Measurements from ENCODE around the gene RDH12. TPM values are rescaled to one million over a fixed set of nuclear protein-coding genes. Genes with fewer than 3 reads are reported as not detected.

RDH12 gene
- total RNA-seq, 1 experiment from 2014 or later = not detected

DNA sequence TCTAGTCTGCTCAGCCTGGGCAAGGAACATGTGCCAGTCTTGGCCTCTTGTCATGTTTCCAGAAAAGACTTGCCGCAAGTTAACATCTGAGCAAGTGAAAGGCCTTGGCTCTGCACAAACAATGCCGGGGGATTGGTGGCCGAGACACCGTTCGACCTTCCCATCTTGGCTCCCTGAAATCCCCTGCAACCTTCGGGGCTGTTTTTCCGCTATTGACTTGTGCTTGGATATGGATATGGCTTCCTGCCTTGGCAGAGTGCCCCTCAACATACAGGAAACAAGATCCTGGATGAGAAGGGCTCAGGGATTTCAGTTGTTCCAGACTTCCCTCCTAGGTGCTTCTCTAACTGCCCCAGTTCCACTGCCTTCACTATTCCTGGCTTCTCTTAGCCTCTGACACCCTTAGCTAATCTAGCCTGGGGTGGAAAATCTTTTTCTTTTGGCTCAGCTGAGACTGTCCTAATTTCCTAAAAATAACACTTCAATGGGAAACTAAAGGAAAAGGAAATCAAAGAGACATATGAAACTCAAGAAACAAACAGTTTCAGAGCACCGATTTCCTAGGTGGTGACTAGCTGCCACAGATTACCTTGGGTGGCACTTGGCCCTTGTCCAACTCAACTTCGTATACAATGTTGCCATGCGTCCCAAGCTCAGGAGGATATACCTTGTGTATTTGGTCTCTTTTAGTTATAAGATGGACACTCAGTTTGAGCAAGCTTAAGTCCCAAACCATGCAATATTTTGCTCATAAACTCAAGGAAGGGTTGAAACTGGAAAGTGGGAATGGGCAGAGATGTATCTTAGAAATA is 33.9 kb downstream of the RDH12 start:
- no peaks in the 10 kb centered on the region for H3K9me3 Mint-ChIP-seq (ENCODE audit: unreplicated experiment)

DNA sequence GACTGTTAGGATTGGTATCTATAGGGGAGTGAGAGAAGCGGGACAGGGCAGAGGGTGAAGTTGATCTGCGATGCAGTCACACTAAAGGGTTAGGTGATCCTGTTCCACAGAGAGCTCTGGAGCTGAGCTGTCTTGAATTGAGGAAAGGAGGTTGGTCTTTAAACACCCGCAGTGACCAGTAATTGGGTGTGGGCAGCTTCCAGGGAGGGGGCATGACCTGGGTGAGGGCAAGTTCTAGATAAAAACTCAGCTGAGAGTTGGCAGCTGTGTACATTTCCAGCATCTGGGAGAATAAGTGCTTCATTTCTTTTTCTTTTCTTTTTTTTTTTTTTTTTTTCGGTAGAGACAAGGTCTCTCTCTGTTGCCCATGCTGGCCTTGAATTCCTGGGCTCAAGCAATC is 35.1 kb downstream of the RDH12 start:
- POLR2A ChIA-PET = no interaction called here
- CTCF ChIA-PET = no interaction called here
- BruUV-seq (replicated peaks) = no TSS peak

More for the DNA sequence above, 33.9 kb downstream of the RDH12 start:
- H3K27ac Mint-ChIP-seq (ENCODE audit: unreplicated experiment) = no peak overlapping the region
- no peaks in the 10 kb centered on the region for H3K36me3 Mint-ChIP-seq (ENCODE audit: insufficient read depth, unreplicated experiment)
- POLR2A ChIA-PET = no interaction called here
- no peaks in the 10 kb centered on the region for H3K27me3 ChIP-seq (replicated peaks; ENCODE audit: control insufficient read depth, insufficient read depth, low read length)
- TF ChIP-seq, protein P1, sequence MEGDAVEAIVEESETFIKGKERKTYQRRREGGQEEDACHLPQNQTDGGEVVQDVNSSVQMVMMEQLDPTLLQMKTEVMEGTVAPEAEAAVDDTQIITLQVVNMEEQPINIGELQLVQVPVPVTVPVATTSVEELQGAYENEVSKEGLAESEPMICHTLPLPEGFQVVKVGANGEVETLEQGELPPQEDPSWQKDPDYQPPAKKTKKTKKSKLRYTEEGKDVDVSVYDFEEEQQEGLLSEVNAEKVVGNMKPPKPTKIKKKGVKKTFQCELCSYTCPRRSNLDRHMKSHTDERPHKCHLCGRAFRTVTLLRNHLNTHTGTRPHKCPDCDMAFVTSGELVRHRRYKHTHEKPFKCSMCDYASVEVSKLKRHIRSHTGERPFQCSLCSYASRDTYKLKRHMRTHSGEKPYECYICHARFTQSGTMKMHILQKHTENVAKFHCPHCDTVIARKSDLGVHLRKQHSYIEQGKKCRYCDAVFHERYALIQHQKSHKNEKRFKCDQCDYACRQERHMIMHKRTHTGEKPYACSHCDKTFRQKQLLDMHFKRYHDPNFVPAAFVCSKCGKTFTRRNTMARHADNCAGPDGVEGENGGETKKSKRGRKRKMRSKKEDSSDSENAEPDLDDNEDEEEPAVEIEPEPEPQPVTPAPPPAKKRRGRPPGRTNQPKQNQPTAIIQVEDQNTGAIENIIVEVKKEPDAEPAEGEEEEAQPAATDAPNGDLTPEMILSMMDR (IDR thresholded peaks at IDR 0.05; ENCODE audit: insufficient read depth in 1 of 2, low read depth in 1 of 2, low read length in 1 of 2, severe bottlenecking in 1 of 2, unreplicated experiment in 1 of 2) = no peak
- no TSS peak for BruUV-seq (replicated peaks)
- no peak for DNase-seq
- no peaks in the 10 kb centered on the region for H3K36me3 ChIP-seq (ENCODE audit: control insufficient read depth, insufficient read depth, low read length)
- peaks cover 26% of the 10 kb centered on the region for H3K4me1 Mint-ChIP-seq (ENCODE audit: low read depth, unreplicated experiment)
- CTCF ChIA-PET = no interaction called here
- H3K4me3 Mint-ChIP-seq (ENCODE audit: unreplicated experiment) = no peak overlapping the region
- no peaks in the 10 kb centered on the region for H3K9me3 ChIP-seq
- peaks cover 19% of the 10 kb centered on the region for H3K4me1 ChIP-seq
- H3K4me3 ChIP-seq (ENCODE audit: low read depth, low read length) = no peak overlapping the region
- H3K27me3 Mint-ChIP-seq (ENCODE audit: insufficient read depth, unreplicated experiment) = no peaks in the 10 kb centered on the region
- intact Hi-C loops (cut with micrococcal nuclease; ENCODE audit: unreplicated experiment) = no loop called here

DNA sequence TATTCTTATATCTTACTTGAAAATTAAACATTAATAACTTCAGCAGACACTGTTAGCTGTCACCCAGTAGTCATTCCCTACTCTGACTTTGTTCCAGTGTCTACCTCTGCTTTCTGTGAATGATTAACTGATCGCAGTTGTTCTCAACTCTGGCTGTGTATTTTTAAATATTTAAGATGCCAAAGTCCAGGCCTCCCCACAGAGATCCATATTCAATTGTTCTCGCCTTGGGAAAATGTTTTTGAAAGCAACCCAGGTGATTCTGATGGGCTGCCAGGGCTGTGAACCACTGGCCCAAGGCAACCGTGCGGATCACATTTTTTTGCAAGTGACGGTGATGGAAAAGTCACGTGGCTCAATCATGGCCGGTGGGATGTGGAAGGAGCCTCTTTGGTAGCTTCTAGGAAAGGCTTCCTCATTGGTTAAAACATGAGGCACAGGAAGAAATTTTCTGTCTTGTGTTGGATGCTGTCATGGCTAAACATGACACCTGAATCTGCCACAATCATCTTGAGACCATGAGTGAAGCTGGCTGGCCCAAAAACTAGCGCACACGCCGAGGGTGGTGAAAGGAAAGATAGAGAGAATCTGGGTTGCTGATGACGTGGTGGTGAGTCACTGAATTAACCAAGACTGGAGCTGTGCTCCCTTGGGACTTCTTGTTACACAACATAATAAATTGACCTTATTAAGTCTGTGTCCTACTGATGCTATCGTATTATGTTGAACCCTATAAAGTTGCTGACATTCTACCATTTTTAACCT is 37.2 kb downstream of the RDH12 start:
- Mint-ChIP-seq H3K27me3 (ENCODE audit: insufficient read depth, unreplicated experiment) (no peaks in the 10 kb centered on the region), H3K27ac (ENCODE audit: unreplicated experiment) (peak overlapping the region; percentile 26), H3K4me1 (ENCODE audit: low read depth, unreplicated experiment) (peaks cover 26% of the 10 kb centered on the region), H3K36me3 (ENCODE audit: insufficient read depth, unreplicated experiment) (peaks cover 6% of the 10 kb centered on the region), H3K4me3 (ENCODE audit: unreplicated experiment) (peak overlapping the region; percentile 13), H3K9me3 (ENCODE audit: unreplicated experiment) (no peaks in the 10 kb centered on the region)
- DNase-seq = peak; percentile 49 to 64
- Histone ChIP-seq H3K4me1 (peaks cover 19% of the 10 kb centered on the region), H3K36me3 (ENCODE audit: control insufficient read depth, insufficient read depth, low read length) (no peaks in the 10 kb centered on the region), H3K4me3 (ENCODE audit: low read depth, low read length) (no peak overlapping the region), H3K27me3 (replicated peaks; ENCODE audit: control insufficient read depth, insufficient read depth, low read length) (no peaks in the 10 kb centered on the region), H3K9me3 (no peaks in the 10 kb centered on the region)
- intact Hi-C loops (cut with micrococcal nuclease; ENCODE audit: unreplicated experiment) = no loop called here
- BruUV-seq (replicated peaks) = no TSS peak
- POLR2A ChIA-PET = no interaction called here
- TF ChIP-seq, protein P1 (IDR thresholded peaks at IDR 0.05; ENCODE audit: insufficient read depth in 1 of 2, low read depth in 1 of 2, low read length in 1 of 2, severe bottlenecking in 1 of 2, unreplicated experiment in 1 of 2) = no peak
- CTCF ChIA-PET = interaction anchor here (0.6 to 0.8 kb wide), 2 partner anchors 66 to 379 kb away, joined by 3 to 4 read pairs; partner anchors contain the start of gene ATP6V1D

More for the DNA sequence above, 35.1 kb downstream of the RDH12 start:
- Mint-ChIP-seq H3K4me3 (ENCODE audit: unreplicated experiment) (no peak overlapping the region), H3K27me3 (ENCODE audit: insufficient read depth, unreplicated experiment) (no peaks in the 10 kb centered on the region), H3K36me3 (ENCODE audit: insufficient read depth, unreplicated experiment) (peaks cover 4% of the 10 kb centered on the region), H3K4me1 (ENCODE audit: low read depth, unreplicated experiment) (peaks cover 26% of the 10 kb centered on the region), H3K9me3 (ENCODE audit: unreplicated experiment) (no peaks in the 10 kb centered on the region), H3K27ac (ENCODE audit: unreplicated experiment) (peak overlapping the region; percentile 55)
- Histone ChIP-seq H3K36me3 (ENCODE audit: control insufficient read depth, insufficient read depth, low read length) (no peaks in the 10 kb centered on the region), H3K27me3 (replicated peaks; ENCODE audit: control insufficient read depth, insufficient read depth, low read length) (no peaks in the 10 kb centered on the region), H3K9me3 (no peaks in the 10 kb centered on the region), H3K4me3 (ENCODE audit: low read depth, low read length) (no peak overlapping the region), H3K4me1 (peaks cover 19% of the 10 kb centered on the region)
- DNase-seq = no peak
- intact Hi-C loops (cut with micrococcal nuclease; ENCODE audit: unreplicated experiment) = no loop called here
- TF ChIP-seq, protein P1 (IDR thresholded peaks at IDR 0.05; ENCODE audit: insufficient read depth in 1 of 2, low read depth in 1 of 2, low read length in 1 of 2, severe bottlenecking in 1 of 2, unreplicated experiment in 1 of 2) = no peak
